DMS79 treated with DMSO at 0.1 percent for 48 hours (cell line): Measurements from ENCODE around the gene CRADD.
"Not testable (repeated sequence)": the region's sequence is repeated elsewhere in the genome, so short reads cannot be mapped to it uniquely, and the experiment has no call there.

Source experiments
- DNase-seq: peaks from one replicate; lab custom pipeline; 2025; lab: John Stamatoyannopoulos, UW

CRADD gene

GRCh38 chr12:93784339-93785086, 107.3 kb downstream of the CRADD start:
- DNase-seq = peak; percentile 96

DNA sequence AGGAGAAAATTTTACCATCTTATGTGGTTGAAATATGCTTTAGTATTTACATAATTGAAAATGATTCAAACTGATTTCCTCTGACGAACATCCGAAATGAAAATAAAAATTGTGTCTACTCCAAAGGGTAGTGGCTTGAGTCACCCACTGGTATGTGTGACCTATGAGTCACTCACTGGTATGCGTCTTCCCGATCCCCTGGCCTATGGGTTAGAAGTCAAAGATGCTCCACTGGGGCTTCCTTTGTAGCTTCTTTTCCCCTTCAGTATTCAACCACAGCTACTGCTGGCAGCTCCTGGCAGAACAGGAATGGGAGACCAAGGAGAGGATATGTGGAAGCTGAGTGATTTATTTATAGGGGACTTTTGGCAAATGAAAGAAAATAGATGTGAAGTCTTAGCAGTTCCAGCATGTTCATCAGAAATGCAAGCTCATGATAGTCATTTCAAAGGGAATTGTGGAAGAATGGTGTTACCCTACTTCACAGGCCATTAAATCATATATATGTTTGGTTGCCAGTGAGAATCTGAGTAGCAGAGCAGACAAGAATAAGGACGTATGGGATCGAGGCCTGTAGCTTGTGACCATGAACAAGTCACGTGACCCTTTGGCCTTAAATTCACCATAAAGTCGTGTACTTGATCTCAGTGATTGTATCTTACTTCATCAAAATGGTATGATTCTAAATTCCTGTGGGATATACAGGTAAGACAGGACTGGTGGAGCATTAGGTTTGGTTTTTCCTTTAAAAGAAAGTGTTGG, 108.3 kb downstream of the CRADD start:
- peak; percentile 31 for DNase-seq

DNA sequence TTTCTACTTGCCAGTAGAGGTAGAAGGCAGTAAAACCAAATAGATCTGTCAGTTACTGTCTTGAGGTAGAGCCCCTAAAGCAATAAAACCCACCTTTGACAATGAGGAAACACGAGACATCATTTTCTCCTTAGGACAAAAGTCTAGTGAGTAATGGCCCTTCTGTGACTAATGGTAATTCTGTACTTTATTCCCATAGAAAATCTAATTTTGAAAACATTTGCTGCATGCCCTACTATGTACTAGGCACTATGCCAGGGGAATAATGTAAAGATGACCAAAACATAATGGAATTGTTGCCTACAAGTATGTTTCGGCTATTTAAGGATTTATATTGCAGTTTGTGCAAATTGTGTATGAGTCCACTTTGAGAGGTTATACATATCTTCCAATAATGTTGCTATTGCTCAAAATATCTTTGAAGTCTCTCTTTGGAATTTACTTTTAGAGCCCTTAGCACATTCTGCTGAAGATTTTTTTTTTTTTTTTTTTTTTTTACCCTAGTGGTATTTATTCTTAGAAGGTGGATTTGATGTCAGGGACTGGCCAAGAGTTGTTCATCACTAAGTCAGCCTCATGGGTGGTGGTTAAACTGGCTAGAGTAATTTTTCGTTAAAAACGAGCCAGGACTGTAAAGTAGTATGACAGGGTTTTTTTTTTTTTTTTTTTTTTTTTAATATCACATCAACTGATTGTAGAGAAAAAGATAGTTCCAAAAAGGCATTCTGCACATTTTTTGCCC, 109.7 kb downstream of the CRADD start:
- DNase-seq = no peak

DNA sequence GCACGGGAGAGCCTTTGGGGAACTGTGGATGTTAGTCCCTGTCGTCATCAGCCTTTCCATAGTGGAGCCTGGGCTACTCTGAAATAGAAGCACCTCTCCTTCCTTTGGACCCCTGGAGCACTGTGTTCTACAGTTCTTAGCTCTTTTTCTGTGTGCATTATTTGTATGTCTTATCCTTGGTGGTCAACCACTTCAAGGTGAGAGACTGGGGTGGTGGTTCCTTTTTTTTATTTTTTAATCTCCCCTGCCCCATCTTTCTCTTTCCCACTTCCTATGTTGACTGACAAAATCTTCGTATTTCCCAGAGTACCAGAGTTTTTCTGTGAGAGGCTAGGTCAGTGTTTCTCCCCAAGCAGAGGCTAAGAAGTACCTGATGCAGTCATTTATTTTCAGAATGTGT, 111.7 kb downstream of the CRADD start:
- no peak for DNase-seq

GRCh38 chr12:93789767-93790166, 112.6 kb downstream of the CRADD start:
- DNase-seq = no peak

DNA sequence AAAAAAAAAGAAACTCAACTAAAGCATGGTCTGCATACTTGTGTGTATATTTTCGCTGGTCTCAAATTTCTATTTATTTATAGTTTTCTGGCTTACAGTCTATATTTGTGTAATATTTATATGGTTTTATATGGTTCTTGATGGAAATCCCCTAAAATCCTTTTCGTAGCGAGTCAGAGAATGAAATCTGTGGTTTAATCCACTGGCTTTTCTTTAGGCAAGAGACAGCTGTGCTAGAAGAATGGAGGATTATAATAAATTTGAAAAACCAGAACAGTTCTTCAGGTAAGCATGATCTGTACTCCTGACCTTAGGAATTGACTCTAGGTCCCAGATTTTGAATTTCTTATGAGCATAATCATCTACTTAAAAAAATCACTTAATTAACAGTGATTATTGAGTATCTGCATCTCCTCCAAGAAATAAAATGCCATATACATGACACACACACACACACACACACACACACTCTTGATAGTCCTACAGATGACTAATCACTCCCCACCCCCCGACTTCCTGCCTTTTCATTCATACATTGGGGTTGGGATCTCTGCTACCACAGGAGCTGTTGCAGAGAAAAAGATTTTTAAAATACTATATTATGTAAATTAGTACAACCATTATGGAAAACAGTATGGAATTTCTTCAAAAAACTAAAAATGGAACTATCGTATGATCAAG, 113.4 kb downstream of the CRADD start:
- DNase-seq = no peak

GRCh38 chr12:93793007-93793406, 115.8 kb downstream of the CRADD start:
- DNase-seq = no peak

GRCh38 chr12:93793983-93794382, 116.8 kb downstream of the CRADD start:
- no peak for DNase-seq

DNA sequence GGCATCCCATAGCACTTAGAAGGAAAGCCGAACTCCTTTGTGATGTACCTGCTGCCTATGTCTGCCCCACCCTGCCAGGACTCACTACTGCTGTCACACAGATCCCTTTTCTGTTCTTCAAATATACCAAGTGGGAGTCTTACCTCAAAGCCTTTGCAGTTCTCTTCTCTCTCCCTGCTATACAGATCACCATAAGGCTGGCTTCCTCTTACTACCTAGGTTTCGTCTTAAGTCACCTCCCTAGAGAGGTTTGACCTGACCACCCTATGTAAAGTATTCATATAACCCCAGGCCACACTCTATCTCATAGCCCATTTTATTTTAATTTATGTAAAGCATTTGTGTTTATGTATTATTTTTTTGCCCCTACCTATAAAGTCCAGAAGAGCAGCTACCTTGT, 117.6 kb downstream of the CRADD start:
- no peak for DNase-seq

DNA sequence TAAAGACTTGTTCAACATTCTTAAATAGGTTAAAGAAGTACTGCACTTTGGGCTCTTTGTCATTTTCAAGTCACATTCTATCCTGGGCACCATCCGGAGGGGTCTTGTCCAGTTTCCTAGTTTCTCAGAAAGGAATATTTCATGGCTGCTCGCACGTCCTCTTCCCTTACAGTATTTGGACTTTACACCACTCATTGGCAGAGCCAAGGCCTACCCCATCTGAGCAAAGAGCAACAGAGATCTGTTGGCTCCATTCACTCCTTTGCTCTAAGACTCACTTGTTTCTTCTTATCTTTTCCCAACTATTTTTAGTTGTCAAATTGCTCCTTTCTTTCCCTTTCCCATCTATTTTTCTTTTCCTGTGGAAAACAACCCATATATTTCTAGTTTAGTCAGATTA, 118.2 kb downstream of the CRADD start:
- no peak for DNase-seq

DNA sequence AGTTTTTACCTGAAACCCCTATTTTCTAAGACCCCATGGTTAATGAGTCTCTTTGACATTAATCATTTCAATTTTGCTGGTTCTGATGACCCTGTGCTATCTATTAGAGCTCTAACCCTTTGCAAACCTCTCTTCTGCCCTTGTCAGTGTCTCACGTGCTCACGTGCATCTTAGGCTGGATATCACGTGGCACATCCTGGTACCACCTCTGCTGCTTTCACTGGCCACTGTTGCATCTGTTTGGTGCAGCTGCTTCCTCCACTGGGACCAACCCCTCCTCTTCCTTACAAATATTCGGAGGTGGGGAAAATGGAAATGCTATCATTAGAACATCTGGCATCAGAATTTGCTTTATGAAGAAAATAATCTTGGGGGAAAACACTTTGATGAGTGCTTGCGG, 119.6 kb downstream of the CRADD start:
- no peak for DNase-seq

GRCh38 chr12:93798279-93799151, 121.3 kb downstream of the CRADD start:
- DNase-seq = no peak

DNA sequence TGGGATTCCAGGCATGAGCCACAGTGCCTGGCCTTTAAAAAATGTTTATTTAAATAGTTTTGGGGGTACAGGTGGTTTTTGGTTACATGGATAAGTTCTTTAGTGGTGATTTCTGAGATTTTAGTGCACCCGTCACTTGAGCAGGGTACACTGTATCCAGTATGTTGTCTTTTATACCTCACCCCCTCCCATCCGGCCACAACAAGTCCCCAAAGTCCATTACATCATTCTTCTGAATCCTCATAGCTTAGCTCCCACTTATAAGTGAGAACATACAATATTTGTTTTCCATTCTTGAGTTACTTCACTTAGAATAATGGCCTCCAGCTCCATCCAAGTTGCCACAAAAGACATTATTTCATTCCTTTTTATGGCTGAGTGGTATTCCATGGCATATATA, 124.5 kb downstream of the CRADD start:
- not testable (repeated sequence) for DNase-seq

- peak; percentile 74 for DNase-seq
Measured at GRCh38 chr12:93802293-93802692, 125.1 kb downstream of the CRADD start.

GRCh38 chr12:93802698-93803423, 125.7 kb downstream of the CRADD start:
- DNase-seq = peak; percentile 74

DNA sequence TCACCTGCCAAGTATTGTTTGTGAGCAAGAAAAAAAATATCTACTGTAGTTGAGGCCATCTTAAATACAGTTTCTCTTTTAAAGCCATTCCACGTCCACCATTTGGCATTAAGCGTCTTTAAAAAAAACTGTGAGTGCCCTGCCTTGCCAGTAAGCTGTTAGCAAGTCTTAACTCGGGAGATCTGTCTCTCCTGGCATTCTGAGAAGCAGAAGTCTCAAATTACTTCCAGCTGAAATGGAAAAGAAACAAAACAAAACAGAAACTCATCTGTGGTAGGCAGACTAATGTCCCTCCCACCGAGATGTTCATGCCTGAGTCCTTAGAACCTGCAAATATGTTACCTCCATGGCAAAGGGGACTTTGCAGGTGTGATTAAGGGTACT, 126.2 kb downstream of the CRADD start:
- peak; percentile 86 for DNase-seq

DNA sequence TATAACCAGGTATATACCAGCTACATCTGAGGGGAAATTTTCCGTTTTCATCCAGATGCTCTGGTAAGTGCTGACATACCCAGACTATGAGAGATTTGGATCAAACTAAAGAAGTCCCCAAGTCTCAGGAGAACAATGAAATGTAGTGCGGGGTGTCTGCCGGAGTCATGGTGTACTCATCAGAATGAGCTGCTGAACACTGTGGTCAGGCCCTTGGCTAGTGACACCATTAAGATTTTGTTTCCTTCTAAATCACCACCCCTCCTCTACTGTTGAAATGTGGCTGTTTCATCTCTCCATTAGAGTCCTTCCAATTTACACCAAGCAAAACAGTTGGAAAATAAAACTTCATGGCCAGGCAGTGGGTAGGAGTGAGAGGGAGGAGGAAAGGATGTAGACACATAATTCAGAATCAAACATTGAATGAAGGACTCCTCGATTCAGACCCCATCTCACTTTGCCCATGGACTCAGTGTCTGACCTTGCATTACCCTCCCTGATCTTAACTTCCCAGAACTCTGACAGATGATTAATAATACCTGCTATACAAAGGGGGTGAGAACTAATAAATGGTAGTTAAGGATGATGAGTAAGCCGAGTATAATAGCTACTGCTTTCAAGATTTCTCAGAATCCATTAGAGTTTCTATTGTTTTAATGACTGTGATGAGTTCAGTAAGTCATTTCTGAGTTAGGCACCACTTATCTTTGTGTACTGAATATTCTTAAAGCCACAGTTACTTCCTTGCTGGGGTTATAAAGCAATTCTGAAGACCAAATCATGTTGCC, 127.4 kb downstream of the CRADD start:
- peak; percentile 44 for DNase-seq

DNA sequence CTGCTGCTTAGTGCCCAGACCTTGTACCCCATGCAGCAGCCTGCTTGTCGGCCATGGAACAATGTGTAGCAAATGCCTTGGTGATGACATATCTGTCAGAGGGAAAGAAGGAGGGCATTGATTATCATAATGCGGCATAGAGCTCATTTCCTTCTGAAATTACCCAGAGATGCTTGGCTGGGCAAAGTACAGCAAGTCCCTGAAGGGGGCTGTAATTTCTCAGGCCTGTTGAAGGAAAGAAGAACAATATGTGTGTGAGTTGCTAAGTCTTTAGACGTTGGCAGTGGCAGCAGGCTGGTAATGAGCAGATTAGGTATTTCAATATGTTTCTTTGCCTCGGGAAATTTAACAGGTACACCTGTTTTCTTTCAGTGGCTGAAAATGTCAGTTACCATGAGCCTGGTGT, 128.6 kb downstream of the CRADD start:
- DNase-seq = no peak

GRCh38 chr12:93807354-93807753, 130.2 kb downstream of the CRADD start:
- no peak for DNase-seq
